Pancreas (tissue), 10 donors: ENCODE measurements around the gene ACTRT2. TPM values are rescaled to one million over a fixed set of nuclear protein-coding genes. Genes with fewer than 3 reads are reported as not detected.
A peak's percentile ranks its signal among the peaks of the same experiment; 100 is the strongest.

Experiments
- ATAC-seq, 4 donors: fragments of 200-7000 bp; cut with Tn5 transposase; one replicate each; pipeline versions ENCODE4 v1.8.0 to v1.9.1; 2020; ENCODE audit warnings: mild to moderate bottlenecking in 4 of 4, moderate library complexity in 4 of 4
- DNase-seq, 6 donors: peaks; one replicate each; pipeline ENCODE4 v3.0.0-alpha.2; 2020
- FAIRE-seq: peaks from 2 replicates; lab custom pipeline; 2012; peaks lifted over from hg19 to GRCh38; lab: Jason Lieb, UNC
- H3K27ac ChIP-seq, 4 donors: fragments of 200-600 bp; sonication (generic); 1 replicate in 3 of 4; 2 replicates in 1 of 4; pipeline versions ENCODE4 v1.5.0 to v1.8.0; 2020
- H3K27me3 ChIP-seq, 4 donors: fragments of 200-600 bp; one replicate each; pipeline ENCODE4 v1.8.0; 2021
- H3K36me3 ChIP-seq, 3 donors: fragments of 200-600 bp; sonication (generic) in 1 of 3; one replicate each; pipeline versions ENCODE4 v1.5.0 to v1.8.0; 2020 to 2021
- H3K4me1 ChIP-seq, 3 donors: fragments of 200-600 bp; one replicate each; pipeline ENCODE4 v1.8.0; 2021
- H3K4me3 ChIP-seq, 4 donors: fragments of 200-600 bp; sonication (generic) in 2 of 4; one replicate each; pipeline versions ENCODE4 v1.5.0 to v1.8.0; 2020 to 2021
- H3K9me3 ChIP-seq, 4 donors: fragments of 200-600 bp; one replicate each; pipeline ENCODE4 v1.8.0; 2021
- CTCF ChIP-seq, 4 donors: fragments of 200-600 bp; sonication (generic) in 3 of 4; IDR thresholded peaks; one replicate each; pipeline versions ENCODE4 v1.5.0 to v1.8.0; 2021; ENCODE audit warnings: antibody characterized with exemption in 4 of 4
- WGBS, 2 donors: extraction: QIAGEN DNeasy Blood & Tissue Kit; methylation state at CpG; one replicate each; pipeline ENCODE4 v1.1.7; 2013; 5-methylcytosine and 5-hydroxymethylcytosine counted together
- intact Hi-C, 3 donors: fragments of 100-400 bp; cut with DNase I; formaldehyde crosslinking; loops; one replicate each; pipeline versions ENCODE4 v1.11.1 to v1.14.2; 2022
- polyA plus RNA-seq, 2 donors: library from polyadenylated mRNA; stranded (reverse); fragments of 200-250 nt; gene quantifications; one replicate each; pipeline ENCODE4 v1.2.3, GENCODE V29; 2013
- total RNA-seq, 6 donors: library from RNA; stranded (reverse); fragmentation: NEBNext Ultra II Directional in 4 of 6; extraction: Animal tissue kit (Norgen Biotek cat#: 25700) in 4 of 6; gene quantifications; one replicate each; pipeline versions ENCODE4 v1.2.1 to v1.2.4, GENCODE V29; 2021 to 2023
- donor health status: healthy with polysubstance abuse.
- donor health status: DM: no; HTN: no; CAD: no; lungs with moderate emphysema.
- donor health status: DM: no; HTN: no; CAD: no.
- donor health status: control.
- donor health status: control.
- donor health status: Bipolar disorder and iron deficiency.
- donor health status: DM: yes; HTN: yes; CAD: no.
- donor health status: DM: no; HTN: no; CAD: no.
- donor health status: DM: no; HTN: no; CAD: no.
- donor health status: DM: yes; HTN: yes; CAD: no.

Gene ACTRT2
- total and polyA plus RNA-seq, 8 donors: not detected

GRCh38 chr1:3027611-3028371 lies 6.5 kb downstream of the ACTRT2 start:
- no peaks in the 10 kb centered on the region for H3K27me3 ChIP-seq
- 75 to 90% methylated on average over 19 to 20 of the region's 20 CpGs for WGBS, 2 donors
- no peak for TF ChIP-seq CTCF (IDR thresholded peaks at IDR 0.05)
- no peak for ATAC-seq
- peak in 1 of 6 donors; percentile 66 for DNase-seq
- no peaks in the 10 kb centered on the region for H3K4me1 ChIP-seq
- H3K4me3 ChIP-seq: no peak overlapping the region
- FAIRE-seq: no peak
- intact Hi-C loops: no loop called here
- H3K36me3 ChIP-seq: no peaks in the 10 kb centered on the region
- no peaks in the 10 kb centered on the region for H3K9me3 ChIP-seq
- H3K27ac ChIP-seq: no peak overlapping the region

- intact Hi-C loops: no loop called here
- H3K27me3 ChIP-seq: no peaks in the 10 kb centered on the region
- 44 to 47% methylated on average over 32 of the region's 32 CpGs for WGBS, 2 donors
- no peak for TF ChIP-seq CTCF (IDR thresholded peaks at IDR 0.05)
- H3K36me3 ChIP-seq: no peaks in the 10 kb centered on the region
- H3K9me3 ChIP-seq: no peaks in the 10 kb centered on the region
- H3K27ac ChIP-seq: no peak overlapping the region
- ATAC-seq (no peak), FAIRE-seq (no peak), DNase-seq (peak in 1 of 6 donors; percentile 36)
- no peaks in the 10 kb centered on the region for H3K4me1 ChIP-seq
- no peak overlapping the region for H3K4me3 ChIP-seq
Observed at GRCh38 chr1:3028531-3029282, 7.4 kb downstream of the ACTRT2 start.

GRCh38 chr1:3029481-3029961 lies 8.3 kb downstream of the ACTRT2 start:
- Histone ChIP-seq H3K4me1 (no peaks in the 10 kb centered on the region), H3K4me3 (no peak overlapping the region), H3K27ac (no peak overlapping the region), H3K27me3 (no peaks in the 10 kb centered on the region), H3K36me3 (no peaks in the 10 kb centered on the region), H3K9me3 (no peaks in the 10 kb centered on the region)
- no peak for ATAC-seq
- TF ChIP-seq CTCF (IDR thresholded peaks at IDR 0.05): no peak
- intact Hi-C loops: no loop called here
- DNase-seq: peak in 1 of 6 donors; percentile 38
- 61 to 74% methylated on average over 11 of the region's 11 CpGs for WGBS, 2 donors
- FAIRE-seq: no peak

GRCh38 chr1:3029991-3030662 lies 8.9 kb downstream of the ACTRT2 start:
- 73 to 85% methylated on average over 32 of the region's 32 CpGs for WGBS, 2 donors
- no peaks in the 10 kb centered on the region for H3K4me1 ChIP-seq
- H3K27me3 ChIP-seq: no peaks in the 10 kb centered on the region
- H3K9me3 ChIP-seq: no peaks in the 10 kb centered on the region
- DNase-seq (peak in 2 of 6 donors; percentile 54 to 57), FAIRE-seq (no peak), ATAC-seq (no peak)
- H3K4me3 ChIP-seq: no peak overlapping the region
- no peak overlapping the region for H3K27ac ChIP-seq
- TF ChIP-seq CTCF (IDR thresholded peaks at IDR 0.05): no peak
- intact Hi-C loops: no loop called here
- no peaks in the 10 kb centered on the region for H3K36me3 ChIP-seq
